Pulmonary artery endothelial cell (primary cell): ENCODE results near the gene NBPF12. TPM values are rescaled to one million over a fixed set of nuclear protein-coding genes. Genes with fewer than 3 reads are reported as not detected.
"Not testable (repeated sequence)": the region's sequence is repeated elsewhere in the genome, so short reads cannot be mapped to it uniquely, and the experiment has no call there.

ENCODE experiments used
- DNase-seq: peaks from one replicate; pipeline ENCODE4 v3.0.0-alpha.2; 2011; ENCODE audit warnings: low read depth, low spot score
- total RNA-seq: library from RNA; depleted of rRNA; stranded (reverse); fragments of >200 nt; gene quantifications from 2 replicates; pipeline ENCODE4 v1.2.3, GENCODE V29; 2014

Gene NBPF12
- total RNA-seq, result 3.9 and 4.4 TPM in 2 replicates

- not testable (repeated sequence) for DNase-seq
Observed at GRCh38 chr1:146938242-146938902, at the start of gene NBPF12. Gene NBPF12, plus strand, starts transcription at chr1:146938324. Its CDS starts 21,820 bp downstream, at chr1:146960144.

- DNase-seq, result not testable (repeated sequence)
Observed at GRCh38 chr1:146891355-146891754, 46.8 kb upstream of the NBPF12 start.

GRCh38 chr1:146892331-146892730, 45.8 kb upstream of the NBPF12 start:
- DNase-seq, result not testable (repeated sequence)

- DNase-seq, result not testable (repeated sequence)
Observed at GRCh38 chr1:146907565-146908261, 30.4 kb upstream of the NBPF12 start.

GRCh38 chr1:146912975-146913374, 25.1 kb upstream of the NBPF12 start:
- not testable (repeated sequence) for DNase-seq

- DNase-seq, result not testable (repeated sequence)
Observed at GRCh38 chr1:146920811-146921210, 17.3 kb upstream of the NBPF12 start.

- not testable (repeated sequence) for DNase-seq
Observed at GRCh38 chr1:146922614-146923013, 15.5 kb upstream of the NBPF12 start.

- not testable (repeated sequence) for DNase-seq
Observed at GRCh38 chr1:146924106-146924505, 14.0 kb upstream of the NBPF12 start.

GRCh38 chr1:146926413-146926812, 11.7 kb upstream of the NBPF12 start:
- not testable (repeated sequence) for DNase-seq

- not testable (repeated sequence) for DNase-seq
Observed at GRCh38 chr1:146930225-146930624, 7.9 kb upstream of the NBPF12 start.

- not testable (repeated sequence) for DNase-seq
Observed at GRCh38 chr1:146934390-146935223, 3.5 kb upstream of the NBPF12 start.

- not testable (repeated sequence) for DNase-seq
Observed at GRCh38 chr1:146937462-146937861, 662 bp upstream of the NBPF12 start.

GRCh38 chr1:146938927-146939786, 1.0 kb downstream of the NBPF12 start:
- DNase-seq, result not testable (repeated sequence)

- not testable (repeated sequence) for DNase-seq
Observed at GRCh38 chr1:146940293-146940692, 2.2 kb downstream of the NBPF12 start.

- not testable (repeated sequence) for DNase-seq
Observed at GRCh38 chr1:146943342-146943886, 5.3 kb downstream of the NBPF12 start.

GRCh38 chr1:146948127-146948526, 10.0 kb downstream of the NBPF12 start:
- not testable (repeated sequence) for DNase-seq

- not testable (repeated sequence) for DNase-seq
Observed at GRCh38 chr1:146964340-146964739, 26.2 kb downstream of the NBPF12 start.

- DNase-seq, result not testable (repeated sequence)
Observed at GRCh38 chr1:146966351-146966750, 28.2 kb downstream of the NBPF12 start.

GRCh38 chr1:146970656-146971055, 32.5 kb downstream of the NBPF12 start:
- not testable (repeated sequence) for DNase-seq

GRCh38 chr1:146972681-146973080, 34.6 kb downstream of the NBPF12 start:
- DNase-seq, result not testable (repeated sequence)
